ENCODE results near the gene KLHL42. TPM values are rescaled to one million over a fixed set of nuclear protein-coding genes. Genes with fewer than 3 reads are reported as not detected.

Gene KLHL42
- total and polyA plus RNA-seq, 2 of the 8 experiments (the other 6 are each of a cell fraction or from before 2014, with no cell fraction given): 13.6 to 21.6 TPM

DNA sequence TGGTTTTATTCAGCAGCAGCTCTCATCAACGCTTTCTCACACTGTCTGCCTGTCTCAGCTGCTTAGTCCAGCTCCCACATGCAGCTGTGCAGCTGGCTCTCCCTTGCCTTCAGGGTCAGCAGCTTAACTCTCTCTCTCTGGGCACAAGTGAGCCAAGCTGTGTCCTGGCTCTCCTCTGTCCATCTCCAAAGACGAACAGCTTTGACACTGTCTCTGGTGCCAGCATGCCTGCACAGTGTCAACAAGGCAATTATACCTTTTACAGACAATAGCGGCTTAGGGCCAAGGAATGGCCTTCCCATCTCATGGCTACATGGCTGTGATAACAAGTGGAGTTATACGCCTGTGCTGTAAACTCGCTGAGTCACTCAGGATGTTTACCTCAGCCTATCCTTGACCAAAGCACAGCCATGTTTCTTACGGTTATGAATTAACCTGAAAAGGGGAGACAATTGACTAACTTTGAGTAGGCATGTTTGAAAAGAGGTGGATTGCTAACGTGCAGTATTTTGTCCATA, 38.4 kb downstream of the KLHL42 start:
- no peak overlapping the region for H2BK5ac ChIP-seq (ENCODE audit: low read depth, low read length)
- FAIRE-seq (no peak), DNase-seq (ENCODE audit: low read depth in 1 of 2, low spot score in 2 of 2) (no peak)
- H2AFZ ChIP-seq (ENCODE audit: low read length): peak overlapping the region; percentile 77; the same call in 1 of the 2 replicates
- no peaks in the 10 kb centered on the region for H3K4me1 ChIP-seq (replicated peaks in 1 of 4; ENCODE audit: control insufficient read depth in 3 of 4, insufficient read depth in 4 of 4, low read length in 3 of 4)
- no peak overlapping the region for H4K8ac ChIP-seq (ENCODE audit: extremely low read depth, insufficient read depth, low read length)
- no peaks in the 10 kb centered on the region for H4K20me1 ChIP-seq (replicated peaks in 1 of 2; ENCODE audit: control insufficient read depth in 1 of 2, insufficient read depth in 2 of 2, low read length in 2 of 2)
- H3K9me3 ChIP-seq (ENCODE audit: insufficient read depth in 2 of 2, low read depth in 1 of 2, low read length in 1 of 2): no peaks in the 10 kb centered on the region
- no peak overlapping the region for H3K4me3 ChIP-seq (ENCODE audit: extremely low read depth in 1 of 4, insufficient read depth in 2 of 4, low read depth in 3 of 4, low read length in 4 of 4)
- H3K56ac ChIP-seq (replicated peaks; ENCODE audit: insufficient read length, low read depth, low read length): no peak overlapping the region
- H3K4me2 ChIP-seq (ENCODE audit: insufficient read depth in 1 of 2, low read depth in 2 of 2, low read length in 2 of 2): no peak overlapping the region
- ChIA-PET POLR2A (ENCODE audit: partially characterized antibody) (interaction anchor here (0.5 kb wide), 1 partner anchor 38 kb away, joined by 3 read pairs; the partner anchor contains the start of genes KLHL42 and MANSC4), CTCF (ENCODE audit: partially characterized antibody) (interaction anchor here (0.7 to 1.1 kb wide), 2 partner anchors 16 to 179 kb away, joined by 3 read pairs; no protein-coding TSS in a partner anchor)
- H2BK12ac ChIP-seq (ENCODE audit: low read depth, low read length): no peak overlapping the region
- no peak overlapping the region for H2BK20ac ChIP-seq (ENCODE audit: low read length)
- 94% methylated on average over 7 of the region's 7 CpGs; no CpG with 5 or more reads in 1 of the 2 experiments for WGBS, 2 experiments (ENCODE audit: extremely low coverage in 1 of 2, insufficient coverage in 1 of 2, insufficient read length in 1 of 2, insufficient replicate concordance in 2 of 2, low coverage in 1 of 2, low lambda C conversion rate in 2 of 2, missing lambda C conversion rate in 1 of 2)
- H3K27me3 ChIP-seq (replicated peaks in 1 of 4; ENCODE audit: control insufficient read depth in 3 of 4, extremely low read depth in 1 of 4, insufficient read depth in 3 of 4, low read length in 3 of 4): no peaks in the 10 kb centered on the region; a peak in 1 of 7 replicates
- no peak overlapping the region for H2BK15ac ChIP-seq (ENCODE audit: low read length)
- H3K23ac ChIP-seq (ENCODE audit: insufficient read length): no peak overlapping the region
- H3K27ac ChIP-seq (ENCODE audit: low read depth, low read length): no peak overlapping the region
- no peak overlapping the region for H3K14ac ChIP-seq (ENCODE audit: insufficient read length)
- H3K23me2 ChIP-seq (ENCODE audit: low read depth, low read length): no peaks in the 10 kb centered on the region
- no peaks in the 10 kb centered on the region for H3K36me3 ChIP-seq (ENCODE audit: control insufficient read depth in 2 of 4, insufficient read depth in 4 of 4, low read length in 3 of 4)
- no peak overlapping the region for H3K4ac ChIP-seq (replicated peaks; ENCODE audit: insufficient read length, low read depth, low read length)
- no peak overlapping the region for H2AK5ac ChIP-seq (ENCODE audit: low read depth, low read length)
- no peak overlapping the region for H3K18ac ChIP-seq (ENCODE audit: extremely low read depth, low read length)
- no peak overlapping the region for H2BK120ac ChIP-seq (replicated peaks; ENCODE audit: low read depth, low read length)
- H3K79me2 ChIP-seq (ENCODE audit: control insufficient read depth in 1 of 2, insufficient read depth in 2 of 2, low read length in 2 of 2): no peaks in the 10 kb centered on the region
- H3K9ac ChIP-seq (replicated peaks in 1 of 4; ENCODE audit: extremely low read depth in 1 of 4, low read depth in 3 of 4, low read length in 3 of 4): no peak overlapping the region
- H4K91ac ChIP-seq (replicated peaks; ENCODE audit: insufficient read length, low read length): no peak overlapping the region
- H4K5ac ChIP-seq (ENCODE audit: insufficient read length, low read depth, low read length): no peak overlapping the region
- no peaks in the 10 kb centered on the region for H3K79me1 ChIP-seq (ENCODE audit: low read depth, low read length)
- TF ChIP-seq SP1 (IDR thresholded peaks at IDR 0.05; ENCODE audit: low read depth, low read length): no peak
- no peak for TF ChIP-seq CBX5 (IDR thresholded peaks at IDR 0.05; ENCODE audit: low read depth, low read length)
- no peak for TF ChIP-seq SP2 (IDR thresholded peaks at IDR 0.05; ENCODE audit: low read length)
- TF ChIP-seq POU5F1 (IDR thresholded peaks at IDR 0.05; ENCODE audit: low read depth, low read length): no peak
- no peak for TF ChIP-seq TEAD4 (IDR thresholded peaks at IDR 0.05; ENCODE audit: low read depth, low read length)
- no peak for TF ChIP-seq YY1 (IDR thresholded peaks at IDR 0.05; ENCODE audit: low read depth, low read length)
- no peak for TF ChIP-seq TBP (IDR thresholded peaks at IDR 0.05; ENCODE audit: low read depth, low read length)
- no peak for TF ChIP-seq RAD21 (IDR thresholded peaks at IDR 0.05 in 1 of 2, conservative IDR thresholded peaks at IDR 0.05 in 1 of 2; ENCODE audit: low read depth in 2 of 2, low read length in 2 of 2)
- TF ChIP-seq SRF (IDR thresholded peaks at IDR 0.05; ENCODE audit: low read depth, low read length): no peak
- TF ChIP-seq EP300 (IDR thresholded peaks at IDR 0.05; ENCODE audit: borderline replicate concordance in 1 of 2, low read depth in 2 of 2, low read length in 2 of 2): no peak
- TF ChIP-seq ASH2L (IDR thresholded peaks at IDR 0.05; ENCODE audit: low read length): no peak
- no peak for TF ChIP-seq KDM1A (IDR thresholded peaks at IDR 0.05; ENCODE audit: borderline replicate concordance, low read length)
- TF ChIP-seq TAF1 (IDR thresholded peaks at IDR 0.05; ENCODE audit: low read depth, low read length): no peak
- TF ChIP-seq POLR2A (IDR thresholded peaks at IDR 0.05; ENCODE audit: control extremely low read depth in 1 of 2, low read depth in 2 of 2, low read length in 2 of 2): no peak
- no peak for TF ChIP-seq MAFK (IDR thresholded peaks at IDR 0.05; ENCODE audit: low read depth, low read length)
- TF ChIP-seq BRCA1 (IDR thresholded peaks at IDR 0.05; ENCODE audit: low read depth, low read length): no peak

Measured in H1 (cell line).